DND-41 (cell line): Measurements from ENCODE around the gene OVAAL.

Source experiments
- EZH2 ChIP-seq: IDR thresholded peaks from 3 replicates; pipeline ENCODE4 v1.6.1; 2012; ENCODE audit warnings: borderline replicate concordance, low read depth, mild to moderate bottlenecking, moderate library complexity, low read length, inconsistent platforms; ENCODE audit not compliant: severe bottlenecking
- TF ChIP-seq, protein P1 (sequence below): IDR thresholded peaks from 2 replicates; pipeline ENCODE4 v1.5.1; 2012; ENCODE audit warnings: borderline replicate concordance, low read length, moderate library complexity, mild to moderate bottlenecking; ENCODE audit not compliant: poor library complexity, severe bottlenecking; ENCODE audit errors: extremely low read depth

DNA sequence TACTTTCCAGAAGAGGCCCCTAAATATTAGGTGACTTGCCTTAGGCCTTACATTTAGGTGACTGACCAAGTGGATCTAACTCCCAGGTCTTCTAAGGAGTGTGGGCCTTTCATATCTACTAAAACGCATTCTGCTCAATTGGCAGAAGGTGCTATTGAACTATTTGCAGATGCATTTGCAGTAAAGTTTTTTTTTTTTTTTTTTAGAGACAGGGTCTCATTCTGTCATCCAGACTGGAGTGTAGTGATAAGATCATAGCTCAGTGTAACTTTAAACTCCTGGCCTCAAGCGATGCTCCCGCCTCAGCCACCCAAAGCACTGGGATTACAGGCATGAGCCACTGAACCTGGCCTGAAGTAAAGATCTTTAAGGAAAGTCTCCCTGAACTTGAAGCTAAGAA lies 43.4 kb upstream of the OVAAL start:
- TF ChIP-seq, protein P1, sequence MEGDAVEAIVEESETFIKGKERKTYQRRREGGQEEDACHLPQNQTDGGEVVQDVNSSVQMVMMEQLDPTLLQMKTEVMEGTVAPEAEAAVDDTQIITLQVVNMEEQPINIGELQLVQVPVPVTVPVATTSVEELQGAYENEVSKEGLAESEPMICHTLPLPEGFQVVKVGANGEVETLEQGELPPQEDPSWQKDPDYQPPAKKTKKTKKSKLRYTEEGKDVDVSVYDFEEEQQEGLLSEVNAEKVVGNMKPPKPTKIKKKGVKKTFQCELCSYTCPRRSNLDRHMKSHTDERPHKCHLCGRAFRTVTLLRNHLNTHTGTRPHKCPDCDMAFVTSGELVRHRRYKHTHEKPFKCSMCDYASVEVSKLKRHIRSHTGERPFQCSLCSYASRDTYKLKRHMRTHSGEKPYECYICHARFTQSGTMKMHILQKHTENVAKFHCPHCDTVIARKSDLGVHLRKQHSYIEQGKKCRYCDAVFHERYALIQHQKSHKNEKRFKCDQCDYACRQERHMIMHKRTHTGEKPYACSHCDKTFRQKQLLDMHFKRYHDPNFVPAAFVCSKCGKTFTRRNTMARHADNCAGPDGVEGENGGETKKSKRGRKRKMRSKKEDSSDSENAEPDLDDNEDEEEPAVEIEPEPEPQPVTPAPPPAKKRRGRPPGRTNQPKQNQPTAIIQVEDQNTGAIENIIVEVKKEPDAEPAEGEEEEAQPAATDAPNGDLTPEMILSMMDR = no peak
- no peak for TF ChIP-seq EZH2
